ENCODE results near the gene CUX1.

- TF ChIP-seq CTCF (IDR thresholded peaks at IDR 0.05; ENCODE audit: insufficient read depth, low read depth, low read length): no peak
- TF ChIP-seq EZH2 (IDR thresholded peaks at IDR 0.05; ENCODE audit: insufficient read depth, low read length): no peak
Measured at GRCh38 chr7:101951757-101952156, 134.3 kb downstream of the CUX1 start.

Data from astrocyte (in vitro differentiated cells and primary cell).